ENCODE measurements around the gene AKAP6.

AKAP6 gene

GRCh38 chr14:32823706-32824105 lies 494.6 kb downstream of the AKAP6 start:
- no peak for DNase-seq (ENCODE audit: low read depth)

GRCh38 chr14:32824195-32824594 lies 495.1 kb downstream of the AKAP6 start:
- no peak for DNase-seq (ENCODE audit: low read depth)

GRCh38 chr14:32825058-32825457 lies 496.0 kb downstream of the AKAP6 start:
- no peak for DNase-seq (ENCODE audit: low read depth)

GRCh38 chr14:32826404-32827082 lies 497.4 kb downstream of the AKAP6 start:
- no peak for DNase-seq (ENCODE audit: low read depth)

- DNase-seq (ENCODE audit: low read depth): no peak
Measured at GRCh38 chr14:32827514-32827913, 498.4 kb downstream of the AKAP6 start.

- DNase-seq (ENCODE audit: low read depth): no peak
Measured at GRCh38 chr14:32835924-32836323, 506.8 kb downstream of the AKAP6 start.

GRCh38 chr14:32841698-32842097 lies 512.6 kb downstream of the AKAP6 start:
- DNase-seq (ENCODE audit: low read depth): no peak

- DNase-seq (ENCODE audit: low read depth): no peak
Measured at GRCh38 chr14:32846821-32847365, 517.8 kb downstream of the AKAP6 start.

- DNase-seq (ENCODE audit: low read depth): no peak
Measured at GRCh38 chr14:32847867-32848266, 518.8 kb downstream of the AKAP6 start.

GRCh38 chr14:32865827-32866376 lies 536.8 kb downstream of the AKAP6 start:
- DNase-seq (ENCODE audit: low read depth): no peak

GRCh38 chr14:32883188-32883587 lies 554.1 kb downstream of the AKAP6 start:
- DNase-seq (ENCODE audit: low read depth): no peak
